Transverse colon (tissue), 3 donors: ENCODE results near the gene KLF15.

Source experiments
- POLR2A ChIP-seq: fragments of 450-650 bp; IDR thresholded peaks from one replicate; pipeline ENCODE4 v1.6.1; 2016; ENCODE audit warnings: antibody characterized with exemption, mild to moderate bottlenecking, moderate library complexity
- TF ChIP-seq, protein P1 (sequence below), 5 experiments: fragments of 200-600 bp in 3 of 5; fragments of 450-650 bp in 2 of 5; sonication (generic) in 3 of 5; IDR thresholded peaks; 1 replicate in 2 of 5; 2 replicates in 3 of 5; pipeline ENCODE4 v1.5.1; 2016 to 2017; ENCODE audit warnings: antibody characterized with exemption in 5 of 5, inconsistent platforms in 3 of 5, mild to moderate bottlenecking in 2 of 5, moderate library complexity in 1 of 5

DNA sequence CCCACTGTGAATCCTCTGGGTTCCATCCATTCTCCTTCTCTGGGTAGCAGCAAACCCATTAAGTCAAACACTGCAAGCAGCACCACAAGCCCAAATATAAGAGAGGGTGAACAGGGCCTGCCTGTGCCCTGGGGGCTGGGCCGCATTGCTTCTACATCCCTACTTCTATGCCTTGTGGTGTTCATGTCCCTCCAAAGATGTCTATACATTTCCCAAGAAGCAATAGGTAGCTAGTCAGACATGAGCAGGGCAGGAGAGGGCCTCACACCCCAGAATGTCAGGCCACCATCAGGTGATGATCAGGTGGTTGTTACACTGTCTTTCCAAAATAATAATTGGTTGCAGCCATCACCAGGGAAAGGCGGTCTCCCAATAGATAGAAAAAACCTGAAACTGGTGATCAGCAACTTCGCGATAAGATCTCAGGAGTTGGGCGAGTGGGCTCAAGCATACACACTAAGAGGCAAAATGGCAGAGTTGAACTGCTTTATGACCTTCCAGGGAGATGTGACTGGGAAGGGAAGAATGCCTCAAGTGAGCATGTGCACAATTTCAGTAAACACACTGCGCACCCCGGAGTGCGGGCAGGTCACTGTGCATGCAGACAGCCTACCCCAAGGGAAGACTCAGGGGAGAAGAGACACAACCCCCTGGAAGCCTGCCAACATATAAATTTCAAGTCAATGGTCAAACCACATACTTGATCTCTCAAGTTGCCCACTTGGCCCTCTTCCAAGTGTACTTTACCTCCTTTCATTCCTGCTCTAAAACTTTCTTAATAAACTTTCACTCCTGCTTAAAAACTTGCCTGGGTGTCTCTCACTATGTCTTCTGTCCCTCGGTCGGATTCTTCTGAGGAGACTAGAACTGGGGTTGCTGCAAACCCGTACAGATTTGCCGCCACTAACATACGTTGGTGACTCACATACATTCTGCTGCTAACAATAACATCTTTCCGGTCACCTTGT is 39.9 kb downstream of the KLF15 start:
- TF ChIP-seq POLR2A: no peak
- TF ChIP-seq, protein P1, sequence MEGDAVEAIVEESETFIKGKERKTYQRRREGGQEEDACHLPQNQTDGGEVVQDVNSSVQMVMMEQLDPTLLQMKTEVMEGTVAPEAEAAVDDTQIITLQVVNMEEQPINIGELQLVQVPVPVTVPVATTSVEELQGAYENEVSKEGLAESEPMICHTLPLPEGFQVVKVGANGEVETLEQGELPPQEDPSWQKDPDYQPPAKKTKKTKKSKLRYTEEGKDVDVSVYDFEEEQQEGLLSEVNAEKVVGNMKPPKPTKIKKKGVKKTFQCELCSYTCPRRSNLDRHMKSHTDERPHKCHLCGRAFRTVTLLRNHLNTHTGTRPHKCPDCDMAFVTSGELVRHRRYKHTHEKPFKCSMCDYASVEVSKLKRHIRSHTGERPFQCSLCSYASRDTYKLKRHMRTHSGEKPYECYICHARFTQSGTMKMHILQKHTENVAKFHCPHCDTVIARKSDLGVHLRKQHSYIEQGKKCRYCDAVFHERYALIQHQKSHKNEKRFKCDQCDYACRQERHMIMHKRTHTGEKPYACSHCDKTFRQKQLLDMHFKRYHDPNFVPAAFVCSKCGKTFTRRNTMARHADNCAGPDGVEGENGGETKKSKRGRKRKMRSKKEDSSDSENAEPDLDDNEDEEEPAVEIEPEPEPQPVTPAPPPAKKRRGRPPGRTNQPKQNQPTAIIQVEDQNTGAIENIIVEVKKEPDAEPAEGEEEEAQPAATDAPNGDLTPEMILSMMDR (IDR thresholded peaks at IDR 0.05): no peak
